ENCODE data around the gene ARSB.
"Not testable (repeated sequence)": the region's sequence is repeated elsewhere in the genome, so short reads cannot be mapped to it uniquely, and the experiment has no call there.

DNA sequence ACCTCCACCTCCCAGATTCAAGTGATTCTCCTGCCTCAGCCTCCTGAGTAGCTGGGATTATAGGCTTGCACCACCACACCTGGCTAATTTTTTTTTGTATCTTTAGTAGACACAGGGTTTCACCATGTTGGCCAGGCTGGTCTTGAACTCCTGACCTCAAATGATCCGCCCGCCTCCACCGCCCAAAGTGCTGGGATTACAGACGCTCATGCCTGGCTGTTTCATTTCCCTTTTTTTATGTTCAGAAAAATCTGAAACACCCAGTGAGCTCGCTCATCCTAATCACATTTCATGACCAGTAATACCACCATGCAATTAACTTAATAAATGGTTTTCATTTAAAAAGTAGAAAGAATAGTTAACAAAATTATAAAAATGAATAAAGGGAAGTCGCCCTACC is 252.4 kb downstream of the ARSB start:
- TF ChIP-seq EZH2 (IDR thresholded peaks at IDR 0.05; ENCODE audit: insufficient read depth, poor library complexity, severe bottlenecking); EZH2phosphoT487 (IDR thresholded peaks at IDR 0.05; ENCODE audit: insufficient read depth, low read depth): not testable (repeated sequence)
